CD4-positive, alpha-beta T cell treated with Interferon gamma for 1 hour (primary cell): ENCODE data around the gene PIP5K1C.

Experiments
- DNase-seq: peaks from one replicate; pipeline ENCODE4 v3.0.0-alpha.2; 2020

Gene PIP5K1C

DNA sequence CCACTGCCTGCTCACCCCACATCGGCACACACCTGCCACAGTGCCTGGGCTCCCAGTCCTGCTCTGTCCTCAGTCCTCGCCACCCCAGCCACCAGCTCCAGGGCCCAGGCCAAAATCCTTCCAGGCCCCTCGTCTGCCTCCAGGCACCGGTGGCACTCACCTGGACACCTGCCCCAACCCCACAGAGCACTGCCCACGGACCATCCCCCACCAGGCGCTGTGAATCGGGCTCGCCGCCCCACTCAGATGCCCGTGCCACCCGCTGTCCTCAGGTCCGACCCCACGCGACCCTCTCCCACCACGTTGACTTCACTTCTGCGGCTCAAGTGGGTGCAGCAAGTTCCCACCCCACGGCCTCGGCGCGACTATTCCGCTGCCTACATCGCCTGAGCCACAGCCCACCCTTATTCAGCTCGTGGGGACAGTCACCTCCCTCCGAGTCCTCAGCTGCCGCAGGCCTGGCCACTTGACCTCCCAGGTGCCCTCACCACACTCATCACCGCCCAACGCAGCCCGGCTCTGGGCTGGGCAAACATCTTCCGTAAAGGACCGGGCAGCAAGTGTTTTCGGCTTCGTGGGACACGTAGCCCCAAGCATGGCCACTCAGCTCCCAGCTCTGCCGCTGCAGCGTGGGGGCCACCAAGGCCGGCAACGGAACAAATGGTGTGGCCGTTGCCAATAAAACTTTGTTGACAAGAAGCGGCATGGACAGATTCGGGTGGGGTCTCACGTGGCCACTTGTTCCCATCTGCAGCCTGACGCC lies 5.7 kb downstream of the PIP5K1C start:
- DNase-seq, result no peak

DNA sequence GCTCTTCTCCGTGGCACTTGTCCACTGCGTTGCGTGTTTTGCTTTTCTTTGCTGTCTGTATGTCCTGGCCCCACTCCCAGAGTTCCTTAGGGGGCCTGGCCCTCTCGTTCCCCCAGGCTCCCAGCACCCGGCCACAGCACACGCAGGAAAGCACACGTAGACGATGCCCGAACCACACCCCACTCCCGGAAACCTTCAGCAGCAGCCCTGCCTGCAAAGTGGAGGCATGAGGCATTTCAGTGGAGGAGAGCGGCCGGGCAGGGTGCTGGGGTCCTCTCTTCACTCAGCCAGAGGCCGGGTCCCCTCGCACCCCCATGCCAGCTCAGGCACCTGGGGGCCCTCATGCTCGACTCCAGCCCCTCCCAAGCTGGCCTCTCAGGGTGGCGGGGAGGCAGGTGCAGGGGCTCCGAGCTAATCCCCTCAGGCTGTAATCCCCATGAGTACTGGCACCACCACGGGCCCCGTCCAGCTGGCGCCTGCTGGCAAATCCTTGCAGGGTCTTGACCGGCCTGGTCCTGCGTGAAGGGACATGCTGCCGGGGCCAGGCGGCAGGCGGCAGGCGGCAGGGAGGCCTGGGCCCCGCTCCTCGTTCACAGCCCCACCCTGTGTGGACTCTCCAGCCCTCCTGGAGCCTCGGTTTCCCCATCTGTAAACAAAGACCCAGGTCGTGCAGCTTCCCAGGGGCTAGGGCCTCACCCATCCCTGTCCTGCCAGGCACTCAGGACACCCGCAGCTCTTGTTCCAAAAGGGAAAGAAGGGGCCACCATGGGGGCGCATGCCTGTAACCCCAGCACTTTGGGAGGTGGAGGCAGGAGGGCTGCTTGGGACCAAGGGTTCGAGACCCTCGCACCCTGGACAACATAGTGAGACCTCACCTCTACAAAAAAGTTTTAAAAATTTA lies 7.0 kb downstream of the PIP5K1C start:
- no peak for DNase-seq

DNA sequence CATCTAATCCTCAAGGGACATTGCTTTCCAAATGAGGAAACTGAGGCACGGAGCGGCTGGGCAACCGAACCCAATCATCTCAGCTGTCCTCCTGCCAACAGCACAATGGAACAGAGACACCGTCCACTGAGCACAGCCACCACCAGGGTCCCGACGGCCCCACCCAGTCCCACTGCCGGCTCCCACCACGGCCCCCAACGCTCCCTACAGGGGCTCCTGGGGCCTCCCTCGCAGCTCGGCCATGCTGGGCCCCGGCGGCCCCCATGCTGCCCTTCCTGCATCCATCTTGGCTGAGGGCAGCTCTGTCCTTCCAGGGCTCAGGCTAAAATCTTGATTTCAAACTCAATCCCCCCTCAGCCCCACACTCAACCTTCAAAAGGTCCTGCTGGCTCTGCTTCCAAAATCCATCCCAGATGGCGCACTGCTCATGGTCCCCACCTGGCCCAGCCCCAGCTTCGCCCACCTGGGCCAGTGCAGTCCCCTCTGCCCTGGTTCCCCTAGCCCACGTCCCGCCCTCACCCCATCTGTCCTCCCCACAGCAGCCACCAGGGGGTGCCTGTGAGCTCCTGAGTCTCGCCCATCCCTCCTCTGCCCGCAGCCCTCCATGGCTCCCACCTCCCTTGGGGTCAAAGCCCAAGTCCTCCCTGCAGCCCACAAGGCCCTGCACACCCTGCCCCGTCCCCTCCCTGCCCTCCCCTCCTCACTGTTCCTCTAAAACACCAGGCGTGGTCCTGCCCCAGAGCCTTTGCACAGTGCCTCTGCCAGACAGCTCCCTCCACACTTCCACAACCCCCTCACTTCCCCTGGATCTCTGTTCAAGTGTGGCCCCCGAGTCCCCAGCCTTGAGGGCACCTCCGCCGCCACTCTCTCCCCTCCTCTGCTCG lies 7.9 kb downstream of the PIP5K1C start:
- no peak for DNase-seq

DNA sequence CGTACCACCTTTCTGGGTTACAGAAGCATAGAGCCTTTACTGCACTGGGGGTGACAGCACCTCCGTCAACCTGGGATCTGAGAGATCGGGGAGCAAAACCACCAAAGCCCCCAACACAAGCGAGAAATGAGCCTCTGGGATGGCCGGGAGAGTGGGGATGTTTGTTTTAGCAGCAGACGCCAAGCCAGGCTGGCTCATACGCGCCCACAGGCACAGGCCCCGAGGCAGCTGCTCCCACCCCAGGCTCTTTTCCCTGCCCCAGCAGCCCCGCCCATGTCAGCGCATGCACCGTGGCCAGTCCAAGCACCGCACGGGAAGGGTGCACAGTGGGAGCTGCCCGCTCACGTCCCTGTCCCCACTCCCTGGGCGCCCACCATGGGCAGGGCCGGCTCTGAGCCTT lies 8.5 kb downstream of the PIP5K1C start:
- no peak for DNase-seq

DNA sequence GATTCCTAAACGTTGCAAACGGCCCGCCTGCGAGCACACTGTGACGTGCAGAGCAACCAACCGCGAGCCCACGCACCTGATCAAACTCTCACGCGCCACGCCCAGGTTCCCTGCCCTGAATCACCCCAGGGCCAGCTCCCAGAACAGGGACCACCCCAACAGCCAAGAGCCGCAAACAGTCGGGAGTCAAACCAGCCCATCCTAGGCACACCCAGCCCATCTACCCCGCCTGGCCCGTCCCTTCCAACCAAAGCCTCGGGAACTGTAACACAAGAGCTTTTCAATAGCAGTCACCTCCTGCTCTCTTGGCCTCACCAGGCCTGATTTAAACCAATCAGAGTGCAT lies 8.9 kb downstream of the PIP5K1C start:
- DNase-seq, result no peak

DNA sequence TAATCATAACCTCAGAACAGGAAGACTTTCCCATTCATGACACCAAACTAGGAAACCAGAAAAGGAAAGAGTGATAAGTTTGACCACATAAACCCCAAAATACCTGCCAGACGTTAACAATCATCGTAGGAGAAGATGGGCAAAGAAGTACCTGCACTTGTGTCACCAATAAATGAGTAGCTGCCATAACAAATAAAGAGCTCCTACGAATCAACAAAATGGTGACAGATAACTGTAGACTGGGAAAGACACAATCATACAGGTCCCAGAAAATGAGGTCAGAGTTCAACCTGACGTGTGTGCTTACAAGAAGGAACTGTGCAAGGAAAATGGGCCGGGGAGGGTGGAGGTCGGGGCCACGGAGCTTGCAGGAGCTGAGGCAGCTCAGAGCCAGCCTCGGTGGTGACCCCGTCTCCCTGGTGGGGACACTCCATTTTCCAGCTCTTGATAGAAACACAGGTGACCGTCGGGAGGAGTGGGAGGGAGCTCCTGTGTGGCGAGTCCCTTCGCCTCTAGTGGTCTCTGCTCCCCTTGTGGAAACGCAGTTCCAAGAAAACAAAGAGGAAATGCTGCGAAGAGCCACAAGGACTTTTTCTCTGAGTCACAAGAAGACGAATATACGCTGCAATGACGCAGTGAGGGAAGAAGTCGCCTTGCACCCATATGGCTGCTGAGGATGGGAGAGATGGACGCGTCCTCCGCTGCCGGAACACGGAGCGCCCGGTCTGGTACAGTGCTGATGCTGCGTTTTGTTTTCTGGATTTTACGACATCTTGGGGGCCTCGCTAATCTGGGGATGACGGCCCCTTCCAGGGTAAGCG lies 9.5 kb downstream of the PIP5K1C start:
- no peak for DNase-seq

DNA sequence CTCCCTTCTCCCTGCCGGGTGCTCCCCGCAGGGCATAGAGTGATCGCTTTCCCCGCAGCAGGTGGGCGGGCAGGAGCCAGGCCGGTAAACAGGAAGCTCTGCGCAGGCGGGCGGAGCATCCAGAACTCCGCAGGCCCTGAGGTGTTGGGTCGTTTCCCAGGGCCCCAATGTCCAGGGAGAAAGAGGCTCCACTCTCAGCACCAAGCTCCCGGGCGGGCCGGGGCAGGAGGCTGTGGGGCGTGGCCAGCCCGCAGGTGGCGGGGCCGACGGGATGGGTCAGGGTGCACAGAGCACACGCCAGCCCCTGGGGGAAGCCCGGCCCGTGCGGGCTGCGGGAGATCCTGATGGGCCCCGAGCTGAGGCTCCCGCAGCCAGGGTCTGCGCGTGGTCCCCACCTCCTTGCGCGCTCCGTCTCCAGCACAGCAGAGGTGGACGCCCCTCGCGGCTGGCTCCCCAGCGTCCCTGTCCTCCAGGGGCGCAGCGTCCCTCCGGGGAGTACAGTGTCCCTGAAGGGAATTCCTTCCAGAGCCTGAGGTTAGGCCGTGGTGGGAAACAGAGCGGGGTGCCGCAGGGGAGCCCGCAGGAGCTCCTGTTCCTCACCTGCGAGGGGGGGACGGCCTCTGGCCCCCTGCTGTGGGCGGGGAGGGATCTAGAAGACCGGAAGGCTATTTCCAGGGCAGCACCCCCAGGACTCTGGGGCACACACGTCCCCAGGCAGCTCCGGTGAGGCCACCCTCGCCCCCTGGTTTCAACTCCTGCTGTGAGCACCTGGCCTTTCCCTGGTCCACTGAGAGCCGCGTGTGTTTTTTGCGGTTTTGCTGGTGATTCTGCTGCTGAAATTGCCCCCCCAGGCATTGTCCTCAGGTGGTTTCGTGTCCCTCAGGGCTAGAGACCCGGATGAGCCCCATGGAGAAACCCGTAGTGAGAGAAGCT lies 12.2 kb downstream of the PIP5K1C start:
- DNase-seq, result no peak

DNA sequence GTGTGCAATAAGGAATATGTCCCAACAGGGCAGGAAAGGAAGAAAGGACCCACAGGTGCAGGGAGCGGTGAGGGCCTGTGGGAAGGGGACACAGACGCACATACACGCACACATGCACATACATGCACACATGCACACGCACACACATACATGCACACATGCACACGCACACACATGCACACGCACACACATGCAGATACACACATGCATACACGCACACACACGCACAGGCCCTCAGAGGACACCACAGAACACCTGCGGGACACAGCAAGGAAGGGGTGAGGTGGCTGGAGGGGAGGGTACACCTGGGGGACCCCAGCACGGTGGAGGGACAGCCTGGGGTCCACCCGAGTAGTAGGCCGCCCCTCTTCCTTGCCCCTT lies 12.9 kb downstream of the PIP5K1C start:
- no peak for DNase-seq

DNA sequence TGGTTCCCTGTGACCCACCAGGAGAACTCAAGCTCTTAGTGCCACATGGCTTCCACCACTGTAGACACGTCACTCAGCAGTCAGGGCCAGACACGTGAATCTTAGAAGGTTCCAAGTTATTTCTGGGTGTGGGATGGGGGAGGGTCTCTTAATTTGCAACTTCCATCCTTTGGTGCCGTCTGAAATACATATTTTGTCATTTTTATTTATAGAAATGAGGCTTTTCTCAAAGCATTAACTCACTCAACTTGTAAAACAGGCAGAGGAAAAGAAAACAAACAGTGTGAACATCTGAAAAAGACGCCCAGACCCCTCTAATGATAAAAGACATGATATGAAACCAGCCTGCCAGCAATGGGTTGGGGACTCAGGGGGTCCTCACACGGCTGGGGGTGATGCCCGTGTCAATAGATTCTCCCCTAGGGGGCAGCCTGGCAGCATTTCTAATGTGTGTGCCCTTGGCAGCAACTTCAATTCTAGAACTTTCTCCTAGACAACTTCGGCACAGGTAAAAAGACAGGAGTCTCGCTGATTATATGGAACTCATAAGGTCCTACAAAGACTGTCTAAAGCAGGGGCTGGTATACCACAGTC lies 15.4 kb downstream of the PIP5K1C start:
- DNase-seq, result no peak

DNA sequence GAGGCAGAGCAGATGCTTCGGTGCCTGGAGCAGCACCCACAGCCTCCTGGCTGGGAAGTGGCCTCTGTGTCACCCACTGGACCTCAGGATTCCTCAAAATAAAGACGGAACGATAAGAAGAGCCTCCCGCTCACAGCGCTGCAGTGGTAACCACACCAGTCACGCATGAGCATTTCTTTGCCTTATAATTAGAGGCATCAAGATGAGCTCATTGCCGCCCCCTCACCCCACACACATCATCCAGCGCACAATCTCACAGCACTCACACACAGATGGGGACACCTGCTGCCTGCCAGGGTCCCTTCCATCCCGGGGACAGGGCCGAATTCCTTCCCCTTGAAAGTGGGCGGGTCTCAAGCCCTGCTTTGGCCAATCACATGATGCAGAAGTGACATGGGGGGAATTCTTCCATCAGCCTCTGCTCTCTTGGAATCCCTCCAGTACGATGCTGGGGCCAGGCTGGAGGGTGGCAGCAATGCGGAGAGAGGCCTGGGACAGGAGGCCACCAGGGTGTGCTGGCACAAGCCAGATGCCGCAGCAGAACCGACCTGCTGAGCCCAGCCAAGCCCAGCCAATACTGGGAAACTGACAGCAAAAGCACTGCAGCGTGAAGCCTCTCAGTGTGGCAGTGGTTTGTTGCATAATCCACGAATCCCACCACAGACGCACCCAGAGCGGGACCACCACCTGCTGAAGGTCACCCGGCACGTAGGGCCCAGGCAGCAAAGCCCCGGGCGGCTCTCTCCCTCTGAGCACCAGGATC lies 16.0 kb downstream of the PIP5K1C start:
- no peak for DNase-seq

DNA sequence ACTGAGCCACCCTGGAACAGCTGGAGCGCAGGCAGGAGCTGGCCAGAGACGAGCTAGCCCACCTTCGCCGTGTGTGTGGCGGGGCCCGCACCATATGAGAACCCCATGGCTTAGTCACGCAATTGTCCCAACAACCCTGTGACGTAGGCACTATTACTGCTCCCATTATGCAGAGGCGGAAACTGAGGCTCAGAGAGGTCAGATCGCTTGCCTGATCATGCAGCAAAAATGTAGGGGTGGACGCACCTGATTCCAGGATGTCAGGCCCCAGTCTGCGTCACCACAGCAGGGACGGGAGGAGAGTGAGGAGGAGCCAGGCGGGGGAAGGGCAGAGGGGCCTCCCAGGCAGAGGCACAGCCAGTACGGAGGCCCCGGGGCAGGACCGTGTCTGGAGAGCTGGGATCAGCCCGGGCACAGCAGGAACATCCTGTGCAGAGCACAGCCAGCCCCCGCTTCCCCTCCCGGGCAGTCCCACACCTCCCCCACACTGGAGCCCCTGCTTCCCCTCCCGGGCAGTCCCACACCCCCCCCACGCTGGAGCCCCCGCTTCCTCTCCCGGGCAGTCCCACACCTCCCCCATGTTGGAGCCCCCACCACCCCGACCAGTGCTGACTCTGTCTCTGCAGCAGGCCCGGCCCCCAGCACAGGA lies 16.7 kb downstream of the PIP5K1C start:
- DNase-seq, result no peak

DNA sequence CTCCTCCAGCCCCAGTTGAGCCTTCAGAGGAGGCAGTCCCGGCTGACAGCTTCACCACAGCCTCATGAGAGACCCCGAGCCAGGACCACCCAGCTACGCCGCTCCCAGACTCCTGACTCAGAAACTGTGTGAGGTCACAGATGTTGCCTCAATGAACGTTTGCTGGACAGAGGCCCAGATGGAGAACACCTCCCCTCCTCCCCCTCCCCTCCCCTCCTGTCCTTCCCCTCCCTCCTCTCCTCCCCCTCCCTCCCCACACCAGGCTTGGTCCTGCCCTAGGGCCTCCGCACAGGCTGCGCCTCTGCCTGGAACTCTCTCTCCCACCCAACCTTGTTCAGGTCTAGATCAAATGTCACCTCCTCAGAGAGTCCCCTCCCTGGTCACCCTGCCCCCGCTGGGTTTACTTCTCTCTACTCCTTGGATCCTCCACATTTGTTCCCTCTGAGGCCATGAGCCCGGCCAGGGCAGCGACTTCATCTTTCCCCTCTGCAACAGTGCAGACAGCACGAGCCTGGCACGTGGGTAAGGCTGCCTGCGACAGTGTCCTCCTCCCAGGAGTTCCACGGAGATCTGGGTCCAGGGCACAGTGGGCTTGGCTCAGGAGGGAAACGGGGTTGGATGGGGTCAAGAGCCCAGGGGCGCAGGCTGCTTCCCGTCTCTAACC lies 17.4 kb downstream of the PIP5K1C start:
- DNase-seq, result no peak

DNA sequence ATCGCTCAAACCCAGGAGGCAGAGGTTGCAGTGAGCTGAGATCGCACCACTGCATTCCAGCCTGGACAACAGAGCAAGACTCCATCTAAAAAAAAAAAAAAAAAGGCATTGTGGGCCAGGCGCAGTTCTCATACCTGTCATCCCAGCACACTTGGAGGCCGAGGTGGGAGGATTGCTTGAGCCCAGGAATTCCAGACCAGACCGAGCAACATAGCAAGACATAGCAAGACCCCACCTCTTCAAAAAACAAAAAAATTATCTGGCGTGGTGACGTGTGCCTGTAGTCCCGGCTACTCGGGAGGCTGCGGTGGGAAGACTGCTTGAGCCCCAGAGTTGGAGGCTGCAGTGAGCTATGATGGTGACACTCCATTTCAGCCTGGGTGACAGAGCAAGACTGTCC lies 18.0 kb downstream of the PIP5K1C start:
- no peak for DNase-seq

DNA sequence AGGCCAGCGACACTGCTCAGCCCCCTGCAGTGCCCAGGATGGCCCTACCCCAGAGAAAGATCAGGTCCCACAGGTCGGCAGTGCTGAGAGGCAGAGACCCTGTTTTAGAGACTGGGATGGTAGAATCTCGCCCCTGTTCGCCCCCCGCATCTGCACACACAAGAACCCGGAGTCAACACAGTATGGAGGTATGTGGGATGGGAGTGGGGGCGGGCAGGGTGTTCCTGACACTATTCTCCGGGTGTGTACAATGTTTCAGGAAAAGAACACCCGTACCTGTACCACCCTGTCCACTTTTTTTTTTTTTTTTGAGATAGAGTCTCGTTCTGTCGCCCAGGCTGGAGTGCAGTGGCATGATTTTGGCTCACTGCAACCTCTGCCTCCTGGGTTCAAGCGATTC lies 19.3 kb downstream of the PIP5K1C start:
- no peak for DNase-seq

DNA sequence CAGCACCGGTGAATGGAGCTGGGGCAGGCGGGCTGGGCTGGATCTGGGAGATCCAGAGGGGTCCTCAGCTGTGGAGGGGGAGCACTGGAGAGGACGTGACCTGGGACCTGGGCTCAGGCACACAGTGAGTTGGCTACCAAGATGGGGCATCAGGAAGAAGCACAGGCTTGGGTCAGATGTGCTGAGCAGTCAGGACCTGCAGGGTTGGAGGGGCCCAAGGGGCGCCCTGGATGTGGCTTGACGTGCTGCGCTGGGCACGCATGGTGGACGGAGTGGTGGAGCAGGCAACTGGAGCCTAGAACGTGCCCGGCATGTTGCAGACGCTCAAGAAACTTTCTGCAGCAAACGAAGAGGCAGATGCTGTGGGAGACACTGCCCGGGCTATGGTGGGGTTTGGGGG lies 20.7 kb downstream of the PIP5K1C start:
- no peak for DNase-seq

DNA sequence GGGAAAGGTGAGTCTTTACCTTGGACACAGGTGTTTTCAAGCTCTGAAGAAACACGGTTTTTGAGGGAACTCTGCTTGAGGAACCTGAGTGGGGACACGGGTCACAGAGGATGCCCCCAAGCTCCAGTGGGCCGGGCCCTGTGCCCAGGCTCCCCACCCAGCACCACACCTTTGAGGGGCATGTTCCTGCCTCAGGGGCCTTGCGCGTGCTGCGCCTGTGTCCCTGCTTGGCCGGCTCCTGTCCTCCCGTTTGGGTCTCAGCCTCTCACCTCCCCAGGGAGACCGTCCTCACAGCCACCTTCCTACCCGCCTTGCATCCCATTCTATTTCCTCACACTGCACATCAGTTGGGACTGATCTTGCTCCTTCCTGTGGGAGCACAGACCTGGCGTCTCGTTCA lies 21.1 kb downstream of the PIP5K1C start:
- DNase-seq, result no peak

DNA sequence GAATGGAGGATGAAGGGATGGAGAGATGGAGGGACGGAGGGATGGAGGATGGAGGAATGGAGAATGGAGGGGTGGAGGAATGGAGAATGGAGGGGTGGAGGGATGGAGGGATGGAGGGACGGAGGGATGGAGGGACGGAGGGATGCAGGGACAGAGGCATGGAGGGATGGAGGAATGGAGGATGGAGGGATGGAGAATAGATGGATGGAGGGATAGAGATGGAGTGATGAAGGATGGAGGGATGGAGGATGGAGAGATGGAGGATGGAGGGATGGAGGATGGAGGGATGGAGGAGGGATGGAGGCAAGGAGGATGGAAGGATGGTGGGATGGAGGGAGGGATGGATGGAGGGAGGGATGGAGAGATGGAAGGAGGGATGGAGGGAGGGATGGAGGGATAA lies 22.1 kb downstream of the PIP5K1C start:
- DNase-seq, result no peak

DNA sequence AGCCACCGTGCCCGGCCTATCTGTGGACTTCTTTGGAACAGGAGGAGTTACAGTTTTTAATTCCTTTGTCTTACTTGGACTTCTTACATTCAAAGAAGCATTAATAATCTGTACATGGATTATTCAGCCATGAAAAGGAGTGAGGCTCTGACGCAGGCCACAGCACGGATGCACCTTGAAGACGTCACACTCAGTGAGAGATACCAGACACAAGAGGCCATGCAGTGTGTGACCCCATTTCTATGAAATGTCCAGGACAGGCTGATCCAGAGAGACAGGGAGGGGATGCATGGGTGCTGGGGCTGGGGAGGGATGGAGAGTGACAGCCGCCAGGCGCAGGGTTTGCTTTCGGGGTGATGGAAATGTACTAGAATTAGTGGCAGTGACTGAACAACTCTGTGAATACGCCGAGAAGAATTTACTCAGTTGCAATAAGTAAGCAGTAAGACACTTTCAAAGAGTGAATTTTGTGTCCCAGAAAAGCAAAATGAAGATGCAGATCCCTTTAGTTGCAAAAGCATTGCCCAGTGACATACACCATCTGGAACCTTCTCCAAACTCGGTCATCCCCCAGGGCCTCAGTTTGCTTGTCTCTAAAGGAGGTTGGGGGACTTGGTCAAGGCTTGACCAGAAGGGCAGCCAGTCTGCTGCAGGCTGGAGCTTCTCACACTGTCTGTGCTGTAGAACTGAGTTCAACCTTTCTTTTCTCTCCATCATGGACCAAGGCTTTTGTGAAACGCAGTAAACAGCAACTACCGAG lies 25.3 kb downstream of the PIP5K1C start:
- no peak for DNase-seq
